IMR-90 (cell line): ENCODE measurements around the gene IL22RA2.

ENCODE experiments used
- BHLHE40 ChIP-seq: fragments of 150-350 bp; IDR thresholded peaks from 2 replicates; pipeline ENCODE4 v1.6.1; 2016; ENCODE audit warnings: mild to moderate bottlenecking, low read depth, low read length
- CEBPB ChIP-seq: IDR thresholded peaks from 2 replicates; pipeline ENCODE4 v1.6.1; 2012; ENCODE audit warnings: low read depth, low read length, improper control_type of control experiment
- FOS ChIP-seq: fragments of 150-350 bp; IDR thresholded peaks from 2 replicates; pipeline ENCODE4 v1.6.1; 2016; ENCODE audit warnings: low read depth, low read length
- MAFK ChIP-seq: IDR thresholded peaks from 2 replicates; pipeline ENCODE4 v1.6.1; 2012; ENCODE audit warnings: low read depth, low read length, improper control_type of control experiment
- MAZ ChIP-seq: IDR thresholded peaks from 2 replicates; pipeline ENCODE4 v1.6.1; 2012; ENCODE audit warnings: low read depth, mild to moderate bottlenecking, low read length, improper control_type of control experiment, moderate library complexity, borderline replicate concordance
- MXI1 ChIP-seq: IDR thresholded peaks from 2 replicates; pipeline ENCODE4 v1.6.1; 2012; ENCODE audit warnings: low read depth, mild to moderate bottlenecking, low read length, moderate library complexity, borderline replicate concordance
- POLR2A ChIP-seq: IDR thresholded peaks from 2 replicates; pipeline ENCODE4 v1.6.1; 2012; ENCODE audit warnings: mild to moderate bottlenecking, low read depth, low read length
- RAD21 ChIP-seq: IDR thresholded peaks from 2 replicates; pipeline ENCODE4 v1.6.1; 2012; ENCODE audit warnings: low read length, improper control_type of control experiment
- RCOR1 ChIP-seq: IDR thresholded peaks from 2 replicates; pipeline ENCODE4 v1.6.1; 2012; ENCODE audit warnings: mild to moderate bottlenecking, low read length, improper control_type of control experiment; ENCODE audit not compliant: insufficient replicate concordance
- RFX5 ChIP-seq: IDR thresholded peaks from 2 replicates; pipeline ENCODE4 v1.8.0; 2012; ENCODE audit warnings: low read depth, mild to moderate bottlenecking, low read length, moderate library complexity
- SMC3 ChIP-seq: fragments of 150-350 bp; IDR thresholded peaks from 2 replicates; pipeline ENCODE4 v1.6.1; 2016; ENCODE audit warnings: low read depth, mild to moderate bottlenecking, antibody characterized with exemption, low read length, moderate library complexity
- USF2 ChIP-seq: fragments of 150-350 bp; IDR thresholded peaks from 2 replicates; pipeline ENCODE4 v1.6.1; 2017; ENCODE audit warnings: mild to moderate bottlenecking, antibody characterized with exemption, low read length, low read depth
- TF ChIP-seq, protein P1 (sequence below): conservative IDR thresholded peaks from 2 replicates; pipeline ENCODE4 v1.5.1; 2012; ENCODE audit warnings: mild to moderate bottlenecking, low read depth, low read length, improper control_type of control experiment
- TF ChIP-seq, protein P2 (sequence below): fragments of 150-350 bp; IDR thresholded peaks from 2 replicates; pipeline ENCODE4 v1.6.1; 2016; ENCODE audit warnings: low read depth, mild to moderate bottlenecking, low read length, moderate library complexity, borderline replicate concordance

- TF ChIP-seq MAZ (no peak), RFX5 (no peak), POLR2A (no peak), MXI1 (no peak), CEBPB (no peak), FOS (no peak), MAFK (no peak), RAD21 (no peak), SMC3 (no peak), RCOR1 (no peak), USF2 (no peak), BHLHE40 (no peak)
- TF ChIP-seq, protein P1, sequence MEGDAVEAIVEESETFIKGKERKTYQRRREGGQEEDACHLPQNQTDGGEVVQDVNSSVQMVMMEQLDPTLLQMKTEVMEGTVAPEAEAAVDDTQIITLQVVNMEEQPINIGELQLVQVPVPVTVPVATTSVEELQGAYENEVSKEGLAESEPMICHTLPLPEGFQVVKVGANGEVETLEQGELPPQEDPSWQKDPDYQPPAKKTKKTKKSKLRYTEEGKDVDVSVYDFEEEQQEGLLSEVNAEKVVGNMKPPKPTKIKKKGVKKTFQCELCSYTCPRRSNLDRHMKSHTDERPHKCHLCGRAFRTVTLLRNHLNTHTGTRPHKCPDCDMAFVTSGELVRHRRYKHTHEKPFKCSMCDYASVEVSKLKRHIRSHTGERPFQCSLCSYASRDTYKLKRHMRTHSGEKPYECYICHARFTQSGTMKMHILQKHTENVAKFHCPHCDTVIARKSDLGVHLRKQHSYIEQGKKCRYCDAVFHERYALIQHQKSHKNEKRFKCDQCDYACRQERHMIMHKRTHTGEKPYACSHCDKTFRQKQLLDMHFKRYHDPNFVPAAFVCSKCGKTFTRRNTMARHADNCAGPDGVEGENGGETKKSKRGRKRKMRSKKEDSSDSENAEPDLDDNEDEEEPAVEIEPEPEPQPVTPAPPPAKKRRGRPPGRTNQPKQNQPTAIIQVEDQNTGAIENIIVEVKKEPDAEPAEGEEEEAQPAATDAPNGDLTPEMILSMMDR = no peak
- TF ChIP-seq, protein P2, sequence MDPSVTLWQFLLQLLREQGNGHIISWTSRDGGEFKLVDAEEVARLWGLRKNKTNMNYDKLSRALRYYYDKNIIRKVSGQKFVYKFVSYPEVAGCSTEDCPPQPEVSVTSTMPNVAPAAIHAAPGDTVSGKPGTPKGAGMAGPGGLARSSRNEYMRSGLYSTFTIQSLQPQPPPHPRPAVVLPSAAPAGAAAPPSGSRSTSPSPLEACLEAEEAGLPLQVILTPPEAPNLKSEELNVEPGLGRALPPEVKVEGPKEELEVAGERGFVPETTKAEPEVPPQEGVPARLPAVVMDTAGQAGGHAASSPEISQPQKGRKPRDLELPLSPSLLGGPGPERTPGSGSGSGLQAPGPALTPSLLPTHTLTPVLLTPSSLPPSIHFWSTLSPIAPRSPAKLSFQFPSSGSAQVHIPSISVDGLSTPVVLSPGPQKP = no peak
Observed at GRCh38 chr6:137095651-137096238, 77.7 kb downstream of the IL22RA2 start.
